ENCODE measurements around the gene AAR2. TPM values are rescaled to one million over a fixed set of nuclear protein-coding genes. Genes with fewer than 3 reads are reported as not detected.

AAR2 gene
- total and polyA plus RNA-seq, 4 donors: 14.1 to 17.9 (median 17.4) TPM

GRCh38 chr20:36262440-36262839, 26.2 kb downstream of the AAR2 start:
- H3K9me3 ChIP-seq (ENCODE audit: control insufficient read depth in 4 of 4, low read length in 3 of 4): no peaks in the 10 kb centered on the region
- no peak overlapping the region for H3K4me3 ChIP-seq (ENCODE audit: low read depth in 1 of 3, low read length in 3 of 3)
- H3K36me3 ChIP-seq (ENCODE audit: control insufficient read depth in 4 of 4, insufficient read depth in 3 of 4, low read depth in 1 of 4, low read length in 3 of 4): no peaks in the 10 kb centered on the region
- no peaks in the 10 kb centered on the region for H3K27me3 ChIP-seq (ENCODE audit: control insufficient read depth in 4 of 4, insufficient read depth in 4 of 4, low read length in 3 of 4)
- DNase-seq (ENCODE audit: low spot score): no peak
- H3K27ac ChIP-seq (ENCODE audit: low read depth in 1 of 2, low read length in 2 of 2): no peak overlapping the region
- TF ChIP-seq ZBTB33 (IDR thresholded peaks at IDR 0.05) (no peak), MAX (IDR thresholded peaks at IDR 0.05) (no peak), ATF3 (IDR thresholded peaks at IDR 0.05) (no peak), FOXA1 (IDR thresholded peaks at IDR 0.05) (no peak), NR2F2 (IDR thresholded peaks at IDR 0.05) (no peak), RXRA (IDR thresholded peaks at IDR 0.05) (no peak), FOXA2 (IDR thresholded peaks at IDR 0.05) (no peak), SP1 (IDR thresholded peaks at IDR 0.05) (no peak), TAF1 (conservative IDR thresholded peaks at IDR 0.05) (no peak), EGR1 (IDR thresholded peaks at IDR 0.05; ENCODE audit: low read depth in 2 of 2) (no peak), GABPA (IDR thresholded peaks at IDR 0.05 in 1 of 2, conservative IDR thresholded peaks at IDR 0.05 in 1 of 2) (no peak), YY1 (IDR thresholded peaks at IDR 0.05) (no peak), RAD21 (IDR thresholded peaks at IDR 0.05) (no peak), CTCF (IDR thresholded peaks at IDR 0.05; ENCODE audit: low read depth, low read length, missing input control) (no peak), REST (IDR thresholded peaks at IDR 0.05) (no peak), HNF4A (conservative IDR thresholded peaks at IDR 0.05) (no peak), HNF4G (IDR thresholded peaks at IDR 0.05) (no peak)
- no peak overlapping the region for H3K9ac ChIP-seq (ENCODE audit: low read depth in 1 of 2, low read length in 2 of 2)
- WGBS: 90% methylated on average over 12 of the region's 12 CpGs
- H3K4me1 ChIP-seq (ENCODE audit: control insufficient read depth in 4 of 4, insufficient read depth in 4 of 4, low read length in 3 of 4): no peaks in the 10 kb centered on the region
